Endothelial cell of umbilical vein (primary cell): ENCODE results near the gene AS3MT.

Source experiments
- CTCF ChIP-seq, 2 donors: IDR thresholded peaks; 1 replicate in 1 of 2; 2 replicates in 1 of 2; pipeline ENCODE4 v1.5.1; 2011; ENCODE audit warnings: low read length in 2 of 2, mild to moderate bottlenecking in 2 of 2, moderate library complexity in 2 of 2, control low read depth in 1 of 2, inconsistent platforms in 1 of 2, low read depth in 1 of 2; ENCODE audit not compliant: insufficient read depth in 1 of 2; ENCODE audit errors: extremely low read depth in 1 of 2
- EZH2 ChIP-seq: IDR thresholded peaks from 2 replicates; pipeline ENCODE4 v1.6.1; 2012; ENCODE audit warnings: borderline replicate concordance, low read depth, mild to moderate bottlenecking, moderate library complexity, low read length, inconsistent platforms; ENCODE audit not compliant: severe bottlenecking
- GATA2 ChIP-seq: IDR thresholded peaks from 2 replicates; pipeline ENCODE4 v1.7.0; 2011; ENCODE audit warnings: low read depth, mild to moderate bottlenecking, moderate library complexity, mixed read lengths, low read length; ENCODE audit not compliant: insufficient read length, insufficient read depth
- POLR2A ChIP-seq: IDR thresholded peaks from 2 replicates; pipeline ENCODE4 v1.6.1; 2012; ENCODE audit warnings: low read depth, mild to moderate bottlenecking, control low read depth, low read length

- TF ChIP-seq CTCF (IDR thresholded peaks at IDR 0.05; ENCODE audit: extremely low read depth in 1 of 2, insufficient read depth in 1 of 2, low read depth in 1 of 2, low read length in 2 of 2) (no peak), EZH2 (no peak), GATA2 (no peak), POLR2A (no peak)
Observed at GRCh38 chr10:102926842-102927241, 57.6 kb downstream of the AS3MT start.
